ENCODE data around the gene NECTIN1.

NECTIN1 gene

GRCh38 chr11:119728651-119729580, at the start of gene NECTIN1:
NECTIN1 (minus strand) TSS chr11:119729200; CDS start chr11:119728553, 647 bp downstream.
- peak; percentile 82 for DNase-seq

DNA sequence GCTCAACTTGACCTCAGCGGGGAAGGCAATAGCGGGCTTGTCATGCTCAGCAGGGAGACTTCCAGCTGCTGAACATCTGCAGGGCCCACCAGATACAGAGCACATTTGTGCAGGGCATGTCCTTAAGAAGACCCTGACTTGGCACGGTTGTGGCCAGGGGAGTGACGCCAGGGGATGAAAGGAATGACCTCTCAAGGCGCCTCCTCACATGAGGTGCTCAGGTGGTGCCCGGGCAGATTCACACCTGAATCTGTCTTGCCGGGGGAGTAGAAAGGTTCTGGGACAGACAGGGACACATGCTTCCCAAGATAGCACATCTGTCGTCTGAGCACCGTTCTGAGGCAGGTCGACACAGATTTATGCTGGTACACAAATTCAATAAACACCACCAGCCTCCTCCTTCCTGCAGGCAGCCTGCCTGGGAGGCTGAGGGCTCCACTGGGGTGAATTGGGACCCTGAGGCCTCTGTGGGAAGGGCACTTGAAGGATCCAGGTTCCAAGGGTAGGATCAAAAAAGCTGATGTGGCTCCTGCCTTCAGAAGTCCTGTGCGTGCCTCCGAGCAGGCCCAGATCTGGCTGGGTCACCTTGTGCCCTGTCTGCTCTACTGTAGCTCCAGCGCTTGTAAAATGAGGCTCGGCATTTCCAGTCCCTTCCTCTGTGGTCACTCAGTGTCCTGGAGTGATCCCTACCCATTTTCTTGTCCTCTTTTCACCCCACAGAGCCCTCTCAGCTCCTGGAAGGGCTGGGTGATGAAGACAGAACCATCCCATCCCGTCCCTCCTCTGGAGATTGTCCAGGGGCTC, 49.6 kb upstream of the NECTIN1 start:
- DNase-seq, result no peak

- no peak for DNase-seq
Observed at GRCh38 chr11:119777940-119778339, 48.9 kb upstream of the NECTIN1 start.

DNA sequence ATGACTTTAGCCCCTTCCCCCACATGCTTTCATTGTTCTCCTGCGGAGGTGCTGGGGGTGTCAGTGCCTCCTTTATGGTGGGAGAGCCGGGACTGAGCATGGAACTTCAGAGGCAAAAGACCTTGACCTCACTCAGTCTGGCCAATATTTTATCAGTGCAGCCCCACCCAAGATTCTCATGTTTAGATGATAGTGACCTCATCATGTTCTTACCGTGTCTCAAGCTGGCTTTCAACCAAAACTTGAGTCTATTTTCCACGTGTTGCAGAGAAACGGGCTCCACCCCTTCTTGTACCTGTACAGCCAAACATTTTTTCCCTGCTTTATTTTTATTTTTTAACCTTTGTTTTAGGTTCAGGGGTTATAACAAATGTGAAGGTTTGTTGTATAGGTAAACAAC, 47.7 kb upstream of the NECTIN1 start:
- DNase-seq, result no peak

- no peak for DNase-seq
Observed at GRCh38 chr11:119776031-119776636, 47.1 kb upstream of the NECTIN1 start.

DNA sequence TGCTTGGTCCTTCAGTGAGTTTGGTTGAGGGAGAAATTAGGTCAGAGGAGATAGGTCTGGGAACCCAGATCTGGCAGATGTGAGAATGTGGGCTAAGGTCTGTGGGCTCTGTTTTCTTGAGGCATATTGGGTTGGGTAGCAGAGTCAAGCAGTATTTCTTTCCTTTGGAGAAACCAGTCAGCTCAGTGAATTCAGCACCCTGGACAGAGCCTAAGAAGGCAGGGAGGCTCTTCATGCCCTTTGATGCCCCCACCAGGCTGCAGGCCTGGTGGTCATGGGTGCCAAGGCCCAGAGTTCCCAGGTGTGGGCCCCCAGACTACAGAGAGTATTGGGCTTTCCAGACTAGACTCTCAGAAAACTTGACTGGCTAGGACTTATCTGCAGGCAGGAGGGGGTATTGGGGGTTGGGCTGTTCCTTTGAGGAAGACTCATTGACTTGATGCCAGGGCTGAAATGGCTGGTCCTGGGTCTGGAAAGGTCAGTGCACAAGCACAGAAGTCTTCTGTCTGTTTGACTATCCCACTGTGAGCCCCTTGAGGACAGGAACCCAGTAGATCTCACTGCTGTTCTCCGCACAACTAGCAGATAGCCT, 45.3 kb upstream of the NECTIN1 start:
- DNase-seq, result peak; percentile 48

DNA sequence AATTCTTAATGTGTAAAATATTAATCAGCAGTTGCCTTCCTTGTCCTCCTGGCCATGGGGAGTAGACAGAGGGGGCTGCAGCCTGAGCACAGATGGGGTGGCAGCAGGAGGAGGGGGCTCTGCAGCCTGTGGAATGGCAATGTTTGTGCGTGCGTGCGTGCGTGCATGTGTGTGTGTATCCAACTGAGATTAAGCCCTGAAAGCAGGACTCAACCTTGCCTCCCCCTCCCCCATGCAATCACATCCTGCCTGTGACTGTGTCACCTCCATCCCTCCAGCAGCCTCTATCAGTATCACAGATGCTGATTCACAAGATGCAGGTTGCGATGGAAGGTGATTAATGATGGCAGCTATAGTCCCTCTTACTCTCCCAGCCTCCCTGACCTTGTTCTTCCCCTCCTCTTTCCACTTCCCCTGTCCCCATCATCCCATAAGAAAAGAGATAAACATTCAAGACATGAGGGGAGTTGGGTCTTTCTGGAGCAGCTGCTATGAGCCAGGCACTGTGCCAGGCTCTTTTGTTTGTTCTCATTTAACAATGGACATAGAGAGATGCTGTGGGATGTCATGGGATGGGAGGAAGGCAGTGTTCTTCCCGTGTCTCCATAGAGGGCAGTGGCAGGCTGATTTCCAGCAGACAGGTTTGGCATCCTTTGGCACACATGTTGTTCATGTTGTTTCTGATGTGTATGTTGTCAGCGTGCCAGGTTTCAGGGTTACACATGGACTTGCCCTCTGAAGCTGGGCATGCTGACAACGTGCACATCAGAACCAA, 43.8 kb upstream of the NECTIN1 start:
- DNase-seq, result no peak

DNA sequence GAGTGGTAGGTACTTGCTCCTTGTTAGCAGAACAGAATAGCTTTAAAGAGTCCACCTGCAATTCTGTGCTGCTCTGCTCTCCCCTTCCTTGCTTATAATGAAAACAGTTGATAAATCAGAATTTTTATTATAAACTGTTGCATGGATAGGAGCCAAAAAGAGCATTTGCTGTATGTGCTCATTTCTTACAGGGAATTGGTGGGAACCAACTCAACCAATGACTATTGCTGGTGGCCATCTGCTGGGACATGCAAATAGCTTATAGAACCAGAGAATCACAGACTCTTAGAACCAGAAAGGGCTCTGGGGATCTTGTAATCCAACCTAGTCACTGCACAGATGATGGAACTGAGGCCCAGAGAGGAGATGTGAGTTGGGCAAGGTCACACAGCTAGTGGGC, 43.1 kb upstream of the NECTIN1 start:
- DNase-seq, result no peak

DNA sequence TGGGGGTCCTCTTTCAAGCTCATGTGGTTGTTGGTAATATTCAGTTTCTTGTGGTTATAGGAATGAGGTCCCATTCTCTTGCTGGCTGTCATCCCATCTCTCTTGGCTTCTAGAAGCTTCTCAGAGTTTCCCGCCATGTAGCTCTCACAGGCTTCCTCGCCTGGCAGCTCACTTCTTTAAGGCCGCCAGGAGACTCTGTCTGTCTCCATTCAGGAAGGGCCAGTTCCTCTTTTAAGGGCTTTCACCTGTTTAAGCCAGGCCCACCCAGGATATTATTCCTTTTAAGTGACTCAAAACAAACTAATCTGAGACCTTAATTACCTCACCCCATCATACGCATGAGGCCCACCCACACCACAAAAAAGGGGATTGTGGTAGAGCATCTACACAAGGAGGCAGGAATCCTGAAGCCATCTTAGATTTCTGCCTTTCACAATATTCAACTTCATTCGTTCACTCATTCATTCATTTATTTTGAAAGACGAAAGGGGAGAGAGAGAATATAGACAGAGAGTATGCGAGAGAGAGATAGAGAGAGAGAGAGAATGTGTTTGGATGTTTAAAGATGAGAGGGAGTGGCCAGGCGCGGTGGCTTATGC, 42.3 kb upstream of the NECTIN1 start:
- DNase-seq, result no peak

- DNase-seq, result no peak
Observed at GRCh38 chr11:119765628-119766027, 36.6 kb upstream of the NECTIN1 start.

DNA sequence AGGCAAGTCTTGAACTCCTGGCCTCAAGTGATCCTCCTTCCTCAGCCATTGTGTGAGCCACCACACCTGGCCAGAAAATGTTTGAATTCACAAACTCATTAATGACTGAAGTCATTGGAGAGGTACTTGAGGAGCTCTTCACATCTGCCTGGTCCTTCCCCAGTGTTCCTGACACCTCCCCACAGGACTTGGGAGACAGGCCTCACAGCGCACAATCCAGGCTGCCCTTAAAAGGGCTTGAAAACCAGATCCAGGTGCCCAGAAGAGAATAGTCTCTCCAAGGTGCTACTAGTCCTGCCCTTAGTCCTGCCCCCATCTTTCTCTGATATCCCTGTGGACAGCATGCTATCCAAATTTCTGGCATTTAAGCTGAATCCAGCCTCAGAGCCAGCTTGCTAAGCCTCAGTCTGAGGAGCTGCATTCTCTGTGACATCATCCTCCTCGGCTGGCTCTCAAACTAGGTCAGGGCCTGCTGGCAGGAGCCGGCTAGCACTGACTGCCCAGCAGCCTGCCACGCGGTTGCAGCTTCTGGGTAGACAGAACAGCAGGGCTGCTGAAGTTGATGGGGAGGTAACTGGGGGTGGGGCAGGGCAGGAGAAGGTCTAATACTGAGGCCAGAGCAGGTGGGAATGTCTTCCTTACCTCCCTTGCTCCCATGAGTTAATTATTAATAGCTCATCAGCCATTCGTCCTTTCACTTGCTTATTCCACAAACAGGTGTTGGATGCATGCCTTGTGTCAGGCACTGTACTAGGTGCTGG, 35.3 kb upstream of the NECTIN1 start:
- DNase-seq, result peak; percentile 56

DNA sequence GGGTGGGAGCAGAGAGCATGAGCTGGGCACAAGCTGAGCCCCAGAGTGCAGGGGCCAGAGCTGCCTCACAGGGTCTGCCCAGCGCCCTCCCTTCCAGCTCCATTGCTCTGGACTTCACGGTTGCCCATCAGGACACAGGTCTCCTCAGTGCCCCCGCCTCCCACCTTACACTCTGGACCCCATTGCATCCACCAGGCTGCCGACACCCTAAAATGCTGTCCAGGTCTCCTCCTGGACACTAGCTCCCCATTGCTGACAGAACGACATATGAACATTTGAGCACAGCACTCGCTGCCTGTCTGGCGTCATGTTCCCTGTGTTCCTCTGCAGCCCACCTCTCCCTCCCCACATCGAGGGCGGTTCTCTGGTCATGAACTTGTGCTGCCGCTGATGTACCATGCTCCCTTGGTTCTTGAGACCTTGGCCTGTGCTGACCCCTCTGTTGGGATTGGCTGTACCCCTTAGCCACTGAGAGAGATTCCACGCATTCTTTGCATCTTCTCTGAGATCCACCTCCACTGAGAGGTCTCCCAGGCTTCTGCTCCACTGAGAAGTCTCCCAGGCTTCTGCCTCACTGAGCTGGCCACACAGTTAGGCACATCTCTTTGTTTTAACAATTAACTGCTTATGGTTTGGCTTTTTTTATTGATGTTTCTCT, 34.2 kb upstream of the NECTIN1 start:
- no peak for DNase-seq

- DNase-seq, result no peak
Observed at GRCh38 chr11:119759747-119760412, 30.9 kb upstream of the NECTIN1 start.

- DNase-seq, result peak; percentile 75
Observed at GRCh38 chr11:119759324-119759723, 30.3 kb upstream of the NECTIN1 start.

DNA sequence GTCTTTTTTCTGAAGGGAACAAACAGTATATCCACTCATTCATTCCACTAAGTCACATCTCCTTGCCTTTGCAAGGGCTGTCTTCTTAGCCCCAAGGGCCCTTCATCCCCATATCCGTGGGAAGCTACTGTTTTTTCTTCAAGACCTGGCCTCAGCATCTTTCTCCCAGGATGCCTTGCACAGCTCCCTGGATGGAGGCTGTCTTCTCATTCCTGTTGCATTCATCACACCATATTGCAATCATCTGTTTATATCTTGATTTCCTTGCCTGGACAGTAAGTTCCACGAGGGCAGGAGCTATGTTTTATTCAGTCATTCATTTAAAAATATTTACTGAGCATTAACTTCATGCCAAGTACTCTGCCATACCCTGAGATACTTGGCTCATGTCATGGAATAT, 29.3 kb upstream of the NECTIN1 start:
- peak; percentile 65 for DNase-seq

DNA sequence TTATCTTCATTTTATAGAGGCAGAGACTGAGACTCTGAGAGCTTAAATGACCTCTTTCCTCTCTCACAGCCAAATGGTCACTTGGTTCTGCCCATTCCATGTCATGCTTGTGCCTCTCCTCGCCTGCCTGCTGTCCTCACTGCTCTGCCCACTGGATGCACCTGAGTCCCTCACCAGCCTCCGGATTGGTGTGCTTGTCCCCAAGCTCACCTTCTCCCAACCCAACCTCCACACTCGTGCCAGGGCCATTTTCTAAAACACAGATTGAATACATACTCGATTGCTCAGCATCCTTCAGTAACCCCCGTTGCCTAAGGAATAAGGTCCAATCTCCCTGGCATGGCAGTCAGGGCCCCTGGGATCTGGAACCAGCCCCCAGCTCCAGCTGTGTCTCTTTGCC, 28.4 kb upstream of the NECTIN1 start:
- DNase-seq, result no peak

GRCh38 chr11:119756169-119756865, 27.3 kb upstream of the NECTIN1 start:
- no peak for DNase-seq

DNA sequence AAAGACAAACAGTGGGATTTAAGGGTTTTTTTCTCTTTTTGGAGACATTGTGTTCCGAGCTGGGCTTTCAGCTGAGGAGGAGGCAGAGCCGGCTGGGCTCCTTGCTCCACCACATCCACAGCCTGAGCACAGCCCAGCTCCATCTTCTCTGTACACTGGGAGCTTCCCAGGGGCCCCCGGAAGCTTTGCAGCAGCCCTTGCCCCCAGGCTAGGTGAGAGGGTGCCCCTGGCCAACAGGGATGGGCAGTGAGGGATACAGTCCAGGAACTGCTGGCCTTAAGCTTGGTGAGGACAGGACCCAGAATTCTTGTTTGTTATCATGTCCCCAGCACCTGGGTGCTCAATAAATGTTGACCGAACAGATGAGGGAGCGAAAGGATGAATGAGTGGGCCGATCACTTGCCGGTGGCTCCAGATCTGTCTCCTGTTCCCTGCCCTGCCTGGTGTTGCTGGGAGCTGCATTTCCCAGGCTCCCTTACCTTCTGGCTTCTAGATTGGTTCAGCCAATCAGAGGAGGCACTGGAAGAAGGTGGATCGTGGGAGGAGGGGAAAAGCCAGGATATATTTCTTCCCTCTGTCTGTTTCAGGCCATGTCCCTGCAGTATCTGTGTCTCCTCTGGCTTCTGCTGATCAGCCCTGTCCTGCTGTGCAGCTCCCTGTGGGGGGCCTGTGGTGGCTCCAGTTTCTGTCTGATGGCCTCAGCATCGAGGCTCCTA, 26.5 kb upstream of the NECTIN1 start:
- no peak for DNase-seq

Data from fibroblast of upper back skin (primary cell).